K562 (cell line): ENCODE measurements around the gene TPR. TPM values are rescaled to one million over a fixed set of nuclear protein-coding genes. Genes with fewer than 3 reads are reported as not detected.

Source experiments
- ATAC-seq: fragments of 200-7000 bp; cut with Tn5 transposase; 3 replicates; pipeline ENCODE4 v1.9.1; 2020; ENCODE audit warnings: moderate library complexity
- BruUV-seq: library from RNA; stranded (reverse); fragments of 400-500 nt; replicated peaks from 2 replicates; lab custom pipeline; 2021; lab: Mats Ljungman, UMichigan
- CTCF ChIA-PET: fragments of 300-600 bp; formaldehyde crosslinking; extraction: SDS; loops from one replicate; lab custom pipeline; 2021; ENCODE audit warnings: low intra/inter-chr PET ratio; lab: Yijun Ruan, JAX
- POLR2A ChIA-PET: fragments of 300-600, 350-650 bp; sonication (Branson Sonifier 250); formaldehyde crosslinking; extraction: SDS; loops from one replicate; lab custom pipeline; 2021; ENCODE audit warnings: antibody characterized with exemption, inconsistent platforms; lab: Yijun Ruan, JAX
- DNase-seq, 4 experiments: peaks; one replicate each; pipeline versions ENCODE4 v3.0.0 to v3.0.0-alpha.2; 2011 to 2018; ENCODE audit warnings: low spot score in 3 of 4, mixed read lengths in 3 of 4; ENCODE audit errors: extremely low read depth in 1 of 4
- FAIRE-seq: peaks from 2 replicates; lab custom pipeline; 2011; peaks lifted over from hg19 to GRCh38; lab: Jason Lieb, UNC
- H2AFZ ChIP-seq: 2 replicates; pipeline ENCODE4 v1.6.0; 2011; ENCODE audit warnings: low read depth, low read length, control low read depth, inconsistent platforms
- H3K27ac ChIP-seq: fragments of 200-600 bp; 3 replicates; pipeline ENCODE4 v1.8.0; 2011; ENCODE audit warnings: low read depth, mild to moderate bottlenecking, control low read depth, inconsistent platforms, low read length, moderate library complexity, mixed read lengths; ENCODE audit errors: extremely low read depth
- H3K27me3 ChIP-seq, 2 experiments: fragments of 300-600 bp in 1 of 2; 2 replicates in 1 of 2; 3 replicates in 1 of 2; pipeline versions ENCODE4 v1.6.0 to v1.8.0; 2011; ENCODE audit warnings: inconsistent platforms in 2 of 2, low read length in 2 of 2, mild to moderate bottlenecking in 1 of 2, mixed read lengths in 1 of 2, moderate library complexity in 1 of 2; ENCODE audit not compliant: control insufficient read depth in 2 of 2, insufficient read depth in 2 of 2
- H3K36me3 ChIP-seq: fragments of 300-600 bp; 3 replicates; pipeline ENCODE4 v1.8.0; 2011; ENCODE audit warnings: mild to moderate bottlenecking, low read length, inconsistent platforms; ENCODE audit not compliant: control insufficient read depth, insufficient read depth
- H3K4me1 ChIP-seq, 2 experiments: fragments of 200-600 bp in 1 of 2; replicated peaks in 1 of 2; 2 replicates in 1 of 2; 3 replicates in 1 of 2; pipeline versions ENCODE4 v1.5.1 to v1.8.0; 2011; ENCODE audit warnings: inconsistent platforms in 2 of 2, low read length in 2 of 2, mild to moderate bottlenecking in 1 of 2, mixed read lengths in 1 of 2, moderate library complexity in 1 of 2; ENCODE audit not compliant: control insufficient read depth in 2 of 2, insufficient read depth in 2 of 2
- H3K4me2 ChIP-seq: 2 replicates; pipeline ENCODE4 v1.6.1; 2011; ENCODE audit warnings: low read length, control low read depth, inconsistent platforms, mixed read lengths; ENCODE audit not compliant: insufficient read depth
- H3K4me3 ChIP-seq: fragments of 200-600 bp; sonication (generic), shearing (Covaris generic); 2 replicates; pipeline ENCODE4 v1.5.1; 2016; ENCODE audit warnings: control low read depth, inconsistent platforms
- H3K79me2 ChIP-seq: fragments of 200-600 bp; 3 replicates; pipeline ENCODE4 v1.8.0; 2011; ENCODE audit warnings: low read length, inconsistent platforms; ENCODE audit not compliant: control insufficient read depth, insufficient read depth
- H3K9ac ChIP-seq, 2 experiments: 2 replicates each; pipeline versions ENCODE4 v1.6.0 to v1.6.1; 2011; ENCODE audit warnings: low read depth in 2 of 2, low read length in 2 of 2, control low read depth in 1 of 2, inconsistent platforms in 1 of 2, mild to moderate bottlenecking in 1 of 2, mixed read lengths in 1 of 2; ENCODE audit not compliant: insufficient read depth in 1 of 2
- H3K9me1 ChIP-seq: one replicate; pipeline ENCODE4 v1.6.0; 2011; ENCODE audit warnings: inconsistent platforms, mild to moderate bottlenecking, low read length, moderate library complexity; ENCODE audit not compliant: control insufficient read depth, insufficient read depth
- H3K9me3 ChIP-seq: replicated peaks from 2 replicates; pipeline ENCODE4 v1.5.1; 2011; ENCODE audit warnings: low read depth, low read length, inconsistent platforms; ENCODE audit not compliant: control insufficient read depth, insufficient read depth
- H4K20me1 ChIP-seq: replicated peaks from 2 replicates; pipeline ENCODE4 v1.6.1; 2011; ENCODE audit warnings: low read length, inconsistent platforms, mixed read lengths; ENCODE audit not compliant: control insufficient read depth, insufficient read depth
- ETS1 ChIP-seq: conservative IDR thresholded peaks from 2 replicates; pipeline ENCODE4 v1.6.1; 2011; ENCODE audit warnings: low read depth, mild to moderate bottlenecking, low read length; ENCODE audit not compliant: control insufficient read depth
- FOXK2 ChIP-seq, 2 experiments: fragments of 450-650 bp; IDR thresholded peaks in 1 of 2; conservative IDR thresholded peaks in 1 of 2; 2 replicates each; pipeline ENCODE4 v1.6.1; 2016; ENCODE audit warnings: low read depth in 2 of 2, mild to moderate bottlenecking in 1 of 2
- FOXP1 ChIP-seq: sonication (generic); formaldehyde crosslinking; IDR thresholded peaks from 2 replicates; pipeline ENCODE4 v1.8.0; 2022; ENCODE audit warnings: mild to moderate bottlenecking, missing genetic modification reagents
- KAT7 ChIP-seq: sonication (generic); formaldehyde crosslinking; IDR thresholded peaks from 2 replicates; pipeline ENCODE4 v1.8.0; 2022; ENCODE audit warnings: missing genetic modification reagents, mild to moderate bottlenecking, borderline replicate concordance
- MLLT1 ChIP-seq, 2 experiments: fragments of 450-650 bp; IDR thresholded peaks; 2 replicates each; pipeline ENCODE4 v1.6.1; 2016
- RNF2 ChIP-seq: sonication (generic); IDR thresholded peaks from 2 replicates; pipeline ENCODE4 v1.6.1; 2016
- ZC3H4 ChIP-seq: sonication (generic); formaldehyde crosslinking; IDR thresholded peaks from 2 replicates; pipeline ENCODE4 v1.9.0; 2021; ENCODE audit warnings: missing genetic modification reagents, borderline replicate concordance
- ZNF23 ChIP-seq: fragments of 250-450 bp; sonication (Bioruptor Pico); IDR thresholded peaks from 2 replicates; pipeline ENCODE4 v1.4.0; 2020; ENCODE audit warnings: mild to moderate bottlenecking
- ZNF77 ChIP-seq: fragments of 250-450 bp; sonication (Bioruptor Pico); IDR thresholded peaks from 2 replicates; pipeline ENCODE4 v1.5.0; 2020
- ZNF785 ChIP-seq: fragments of 250-450 bp; sonication (Bioruptor Pico); IDR thresholded peaks from 2 replicates; pipeline ENCODE4 v1.4.0; 2020; ENCODE audit warnings: mild to moderate bottlenecking
- WGBS: fragments of 100-300 bp; shearing (Covaris generic); methylation state at CpG from one replicate; pipeline ENCODE4 v1.1.6; 2016; ENCODE audit warnings: low coverage, mixed read lengths; ENCODE audit not compliant: insufficient coverage; ENCODE audit errors: missing lambda C conversion rate; 5-methylcytosine and 5-hydroxymethylcytosine counted together
- in situ Hi-C: fragments of 300-500 bp; cut with MboI; formaldehyde crosslinking; loops from 4 replicates; pipeline ENCODE4 v1.15.0; 2018; ENCODE audit warnings: inconsistent platforms, mixed read lengths
- intact Hi-C: fragments of 100-400 bp; cut with micrococcal nuclease; formaldehyde crosslinking; loops from 2 replicates; pipeline ENCODE4 v1.14.2; 2022
- polyA plus RNA-seq, 8 experiments: library from polyadenylated mRNA; depleted of rRNA in 4 of 8; stranded (reverse) in 5 of 8; unstranded in 3 of 8; fragments of >200 nt; fragmentation: Nextera tagmentation in 2 of 8; fragmentation: Illumina TruSeq in 1 of 8; extraction: Ambion mirVana in 2 of 8; extraction: Trizol in 1 of 8; gene quantifications; 2 replicates each; pipeline versions ENCODE4 v1.2.1 to v1.2.3, GENCODE V29; 2011 to 2014; ENCODE audit warnings: inconsistent platforms in 1 of 8, missing spikeins in 1 of 8
- total RNA-seq, 7 experiments: library from RNA; depleted of rRNA in 6 of 7; stranded (reverse); fragments of >200 nt in 6 of 7; fragmentation: Illumina TruSeq in 2 of 7; extraction: Trizol in 2 of 7; gene quantifications; 2 replicates each; pipeline versions ENCODE4 v1.2.1 to v1.2.3, GENCODE V29; 2011 to 2021; ENCODE audit warnings: low replicate concordance in 1 of 7
- TF ChIP-seq, protein P1 (sequence below): sonication (generic); formaldehyde crosslinking; IDR thresholded peaks from 2 replicates; pipeline ENCODE4 v1.8.0; 2023; ENCODE audit warnings: mild to moderate bottlenecking, missing genetic modification reagents
- TF ChIP-seq, protein P2 (sequence below): fragments of 250-450 bp; sonication (Bioruptor Pico); IDR thresholded peaks from 2 replicates; pipeline ENCODE4 v1.8.0; 2021; ENCODE audit warnings: moderate library complexity, mild to moderate bottlenecking, inconsistent platforms

TPR gene
- total and polyA plus RNA-seq, 9 of the 15 experiments (the other 6 are each of a cell fraction or from before 2014, with no cell fraction given) = 48.5 to 167 (median 138) TPM

- no peak for TF ChIP-seq ETS1
- no peak for TF ChIP-seq KAT7 (CRISPR knock-in tag)
- TF ChIP-seq ZC3H4 (CRISPR knock-in tag) = no peak
- TF ChIP-seq, all 486 proteins: peak for 0
These were observed 77.5 kb downstream of the TPR start (continued) for GRCh38 chr1:186297439-186298045.

GRCh38 chr1:186295980-186296379 is 79.1 kb downstream of the TPR start, which contains the start of gene PRG4:
Gene PRG4 (plus strand): TSS chr1:186296279.
- no peak for DNase-seq
- no peak within 1 kb of the TSS for H3K4me3 ChIP-seq
- H3K9ac ChIP-seq = no peak within 1 kb of the TSS
- H3K27ac ChIP-seq = no peak within 1 kb of the TSS
- POLR2A ChIA-PET = interaction anchor here (1.5 kb wide), 1 partner anchor 21 kb away, joined by 3 read pairs; no protein-coding TSS in a partner anchor
- H3K9me3 ChIP-seq = no peaks in the 10 kb centered on the region
- no peak within 1 kb of the TSS for H3K4me2 ChIP-seq
- no peak for FAIRE-seq
- H4K20me1 ChIP-seq = no peaks in the 10 kb centered on the region
- no peaks in the 10 kb centered on the region for H3K79me2 ChIP-seq
- BruUV-seq = no TSS peak
- no peak for TF ChIP-seq ZNF77 (CRISPR knock-in tag)
- no peak for TF ChIP-seq MLLT1 (IDR thresholded peaks at IDR 0.05)
- no peak for TF ChIP-seq ZNF785
- TF ChIP-seq, protein P1, sequence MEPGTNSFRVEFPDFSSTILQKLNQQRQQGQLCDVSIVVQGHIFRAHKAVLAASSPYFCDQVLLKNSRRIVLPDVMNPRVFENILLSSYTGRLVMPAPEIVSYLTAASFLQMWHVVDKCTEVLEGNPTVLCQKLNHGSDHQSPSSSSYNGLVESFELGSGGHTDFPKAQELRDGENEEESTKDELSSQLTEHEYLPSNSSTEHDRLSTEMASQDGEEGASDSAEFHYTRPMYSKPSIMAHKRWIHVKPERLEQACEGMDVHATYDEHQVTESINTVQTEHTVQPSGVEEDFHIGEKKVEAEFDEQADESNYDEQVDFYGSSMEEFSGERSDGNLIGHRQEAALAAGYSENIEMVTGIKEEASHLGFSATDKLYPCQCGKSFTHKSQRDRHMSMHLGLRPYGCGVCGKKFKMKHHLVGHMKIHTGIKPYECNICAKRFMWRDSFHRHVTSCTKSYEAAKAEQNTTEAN = no peak
- TF ChIP-seq RNF2 = no peak
- TF ChIP-seq FOXK2 (conservative IDR thresholded peaks at IDR 0.05 in 1 of 2, IDR thresholded peaks at IDR 0.05 in 1 of 2; ENCODE audit: low read depth in 2 of 2) = no peak
- TF ChIP-seq, protein P2, sequence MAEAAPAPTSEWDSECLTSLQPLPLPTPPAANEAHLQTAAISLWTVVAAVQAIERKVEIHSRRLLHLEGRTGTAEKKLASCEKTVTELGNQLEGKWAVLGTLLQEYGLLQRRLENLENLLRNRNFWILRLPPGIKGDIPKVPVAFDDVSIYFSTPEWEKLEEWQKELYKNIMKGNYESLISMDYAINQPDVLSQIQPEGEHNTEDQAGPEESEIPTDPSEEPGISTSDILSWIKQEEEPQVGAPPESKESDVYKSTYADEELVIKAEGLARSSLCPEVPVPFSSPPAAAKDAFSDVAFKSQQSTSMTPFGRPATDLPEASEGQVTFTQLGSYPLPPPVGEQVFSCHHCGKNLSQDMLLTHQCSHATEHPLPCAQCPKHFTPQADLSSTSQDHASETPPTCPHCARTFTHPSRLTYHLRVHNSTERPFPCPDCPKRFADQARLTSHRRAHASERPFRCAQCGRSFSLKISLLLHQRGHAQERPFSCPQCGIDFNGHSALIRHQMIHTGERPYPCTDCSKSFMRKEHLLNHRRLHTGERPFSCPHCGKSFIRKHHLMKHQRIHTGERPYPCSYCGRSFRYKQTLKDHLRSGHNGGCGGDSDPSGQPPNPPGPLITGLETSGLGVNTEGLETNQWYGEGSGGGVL = no peak
- TF ChIP-seq ZNF23 (CRISPR knock-in tag) = no peak
- TF ChIP-seq KAT7 (CRISPR knock-in tag) = no peak
- TF ChIP-seq FOXP1 = no peak
- no peaks in the 10 kb centered on the region; a peak in 1 of 5 replicates for H3K4me1 ChIP-seq
- intact Hi-C loops (no loop called here), in situ Hi-C loops (no loop called here)
- CTCF ChIA-PET = no interaction called here
- peaks cover 6% of the 10 kb centered on the region in 2 experiments; a peak in 3 of 5 replicates for H3K27me3 ChIP-seq
- 6% methylated on average over 3 of the region's 3 CpGs for WGBS
- H3K9me1 ChIP-seq = no peaks in the 10 kb centered on the region
- no peak within 1 kb of the TSS for H2AFZ ChIP-seq
- no peak for ATAC-seq
- no peaks in the 10 kb centered on the region for H3K36me3 ChIP-seq
